Right lung (tissue), 5 donors: ENCODE data around the gene NFIX. TPM values are rescaled to one million over a fixed set of nuclear protein-coding genes. Genes with fewer than 3 reads are reported as not detected.

Source experiments
- DNase-seq, 2 donors: peaks; one replicate each; pipeline ENCODE4 v3.0.0-alpha.2; 2013
- polyA plus RNA-seq, 5 donors: library from polyadenylated mRNA; unstranded; fragments of 120-200 nt; gene quantifications; one replicate each; pipeline versions ENCODE4 v1.2.1 to v1.2.3, GENCODE V29; 2013; ENCODE audit warnings: inconsistent platforms in 1 of 5, low replicate concordance in 1 of 5; ENCODE audit not compliant: insufficient read length in 5 of 5, insufficient read depth in 1 of 5

NFIX gene
- polyA plus RNA-seq, 5 donors = 83.6 to 141 (median 101) TPM

- no peak for DNase-seq
Observed at GRCh38 chr19:13005861-13006370, 10.6 kb downstream of the NFIX start.

- DNase-seq = no peak
Observed at GRCh38 chr19:13006431-13007281, 11.4 kb downstream of the NFIX start.

GRCh38 chr19:13007292-13008045 lies 12.2 kb downstream of the NFIX start:
- DNase-seq = peak; percentile 83 to 84

- no peak for DNase-seq
Observed at GRCh38 chr19:13008926-13009787, 13.9 kb downstream of the NFIX start.

GRCh38 chr19:13010038-13010991 lies 15.0 kb downstream of the NFIX start:
- no peak for DNase-seq

GRCh38 chr19:13010992-13011652 lies 15.8 kb downstream of the NFIX start:
- DNase-seq = no peak

GRCh38 chr19:13011653-13012389 lies 16.5 kb downstream of the NFIX start:
- no peak for DNase-seq

GRCh38 chr19:13012390-13012689 lies 17.1 kb downstream of the NFIX start:
- no peak for DNase-seq

- no peak for DNase-seq
Observed at GRCh38 chr19:13012690-13013608, 17.7 kb downstream of the NFIX start.

GRCh38 chr19:13013649-13014048 lies 18.4 kb downstream of the NFIX start:
- DNase-seq = no peak

GRCh38 chr19:13014101-13014920 lies 19.0 kb downstream of the NFIX start:
- no peak for DNase-seq

- no peak for DNase-seq
Observed at GRCh38 chr19:13014921-13015280, 19.6 kb downstream of the NFIX start.

GRCh38 chr19:13015361-13016223 lies 20.3 kb downstream of the NFIX start:
- DNase-seq = no peak

- DNase-seq = no peak
Observed at GRCh38 chr19:13016245-13016627, 21.0 kb downstream of the NFIX start.

GRCh38 chr19:13016628-13017305 lies 21.5 kb downstream of the NFIX start:
- DNase-seq = no peak
